ENCODE data around the gene TFPI. TPM values are rescaled to one million over a fixed set of nuclear protein-coding genes. Genes with fewer than 3 reads are reported as not detected.
A peak's percentile ranks its signal among the peaks of the same experiment; 100 is the strongest.

Gene TFPI
- total and polyA plus RNA-seq, 10 of the 15 experiments (the other 5 are each of a cell fraction or from before 2014, with no cell fraction given): 0.07 to 0.59 (median 0.34) TPM

GRCh38 chr2:187482796-187483195 is 71.4 kb downstream of the TFPI start (continued):
- TF ChIP-seq EP300 (IDR thresholded peaks at IDR 0.05; ENCODE audit: borderline replicate concordance in 1 of 2, control insufficient read depth in 1 of 2, low read depth in 2 of 2, low read length in 2 of 2) (peak; percentile 51 to 84; a peak in 2 of 4 replicates), ASH2L (IDR thresholded peaks at IDR 0.05; ENCODE audit: borderline replicate concordance, low read depth) (no peak), BMI1 (IDR thresholded peaks at IDR 0.05; ENCODE audit: borderline replicate concordance) (peak; percentile 61; the same call in 1 of the 2 replicates), CEBPB (IDR thresholded peaks at IDR 0.05; ENCODE audit: borderline replicate concordance in 1 of 2, low read depth in 2 of 2, low read length in 2 of 2) (no peak), NR2C1 (IDR thresholded peaks at IDR 0.05) (no peak), ZBED1 (IDR thresholded peaks at IDR 0.05; ENCODE audit: borderline replicate concordance) (no peak), STAT1 (conservative IDR thresholded peaks at IDR 0.05) (no peak), EGR1 (IDR thresholded peaks at IDR 0.05; ENCODE audit: borderline replicate concordance in 1 of 2, low read depth in 2 of 2, low read length in 2 of 2) (no peak), ZBTB33 (IDR thresholded peaks at IDR 0.05) (no peak), NR2C2 (IDR thresholded peaks at IDR 0.05; ENCODE audit: borderline replicate concordance, control insufficient read depth, insufficient read length, low read depth) (no peak), RCOR1 (conservative IDR thresholded peaks at IDR 0.05; ENCODE audit: low read depth, low read length) (no peak), FOXK2 (IDR thresholded peaks at IDR 0.05) (no peak), ZZZ3 (IDR thresholded peaks at IDR 0.05; ENCODE audit: control insufficient read depth, insufficient read length, low read depth) (no peak), RELB (IDR thresholded peaks at IDR 0.05; ENCODE audit: low read depth) (peak; percentile 75), TCF12 (IDR thresholded peaks at IDR 0.05; ENCODE audit: low read depth, low read length) (no peak), MTA2 (IDR thresholded peaks at IDR 0.05; ENCODE audit: low read depth) (peak; percentile 83; the same call in 1 of the 2 replicates), IRF4 (IDR thresholded peaks at IDR 0.05; ENCODE audit: low read depth, low read length) (no peak), ATF7 (IDR thresholded peaks at IDR 0.05; ENCODE audit: low read depth) (peak; percentile 82), TCF7 (IDR thresholded peaks at IDR 0.05; ENCODE audit: borderline replicate concordance) (no peak), ZNF217 (IDR thresholded peaks at IDR 0.05) (peak; percentile 51; the same call in 1 of the 2 replicates), POU2F2 (IDR thresholded peaks at IDR 0.05; ENCODE audit: borderline replicate concordance, low read depth, low read length) (no peak)
- TF ChIP-seq, protein P1, sequence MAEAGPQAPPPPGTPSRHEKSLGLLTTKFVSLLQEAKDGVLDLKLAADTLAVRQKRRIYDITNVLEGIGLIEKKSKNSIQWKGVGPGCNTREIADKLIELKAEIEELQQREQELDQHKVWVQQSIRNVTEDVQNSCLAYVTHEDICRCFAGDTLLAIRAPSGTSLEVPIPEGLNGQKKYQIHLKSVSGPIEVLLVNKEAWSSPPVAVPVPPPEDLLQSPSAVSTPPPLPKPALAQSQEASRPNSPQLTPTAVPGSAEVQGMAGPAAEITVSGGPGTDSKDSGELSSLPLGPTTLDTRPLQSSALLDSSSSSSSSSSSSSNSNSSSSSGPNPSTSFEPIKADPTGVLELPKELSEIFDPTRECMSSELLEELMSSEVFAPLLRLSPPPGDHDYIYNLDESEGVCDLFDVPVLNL (IDR thresholded peaks at IDR 0.05; ENCODE audit: low read depth, low read length): no peak
- TF ChIP-seq, protein P2, sequence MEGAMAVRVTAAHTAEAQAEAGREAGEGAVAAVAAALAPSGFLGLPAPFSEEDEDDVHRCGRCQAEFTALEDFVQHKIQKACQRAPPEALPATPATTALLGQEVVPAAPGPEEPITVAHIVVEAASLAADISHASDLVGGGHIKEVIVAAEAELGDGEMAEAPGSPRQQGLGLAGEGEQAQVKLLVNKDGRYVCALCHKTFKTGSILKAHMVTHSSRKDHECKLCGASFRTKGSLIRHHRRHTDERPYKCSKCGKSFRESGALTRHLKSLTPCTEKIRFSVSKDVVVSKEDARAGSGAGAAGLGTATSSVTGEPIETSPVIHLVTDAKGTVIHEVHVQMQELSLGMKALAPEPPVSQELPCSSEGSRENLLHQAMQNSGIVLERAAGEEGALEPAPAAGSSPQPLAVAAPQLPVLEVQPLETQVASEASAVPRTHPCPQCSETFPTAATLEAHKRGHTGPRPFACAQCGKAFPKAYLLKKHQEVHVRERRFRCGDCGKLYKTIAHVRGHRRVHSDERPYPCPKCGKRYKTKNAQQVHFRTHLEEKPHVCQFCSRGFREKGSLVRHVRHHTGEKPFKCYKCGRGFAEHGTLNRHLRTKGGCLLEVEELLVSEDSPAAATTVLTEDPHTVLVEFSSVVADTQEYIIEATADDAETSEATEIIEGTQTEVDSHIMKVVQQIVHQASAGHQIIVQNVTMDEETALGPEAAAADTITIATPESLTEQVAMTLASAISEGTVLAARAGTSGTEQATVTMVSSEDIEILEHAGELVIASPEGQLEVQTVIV (IDR thresholded peaks at IDR 0.05; ENCODE audit: borderline replicate concordance, partially characterized antibody): no peak

Measured in GM12878 (cell line).